AG09319 (cell line): ENCODE results near the gene NRXN2.

Experiments used
- DNase-seq: peaks from one replicate; pipeline ENCODE4 v3.0.0-alpha.2; 2010; ENCODE audit warnings: low read depth; ENCODE audit errors: extremely low read depth
- TF ChIP-seq, protein P1 (sequence below): IDR thresholded peaks from 2 replicates; pipeline ENCODE4 v1.5.1; 2011; ENCODE audit warnings: low read depth, mild to moderate bottlenecking, inconsistent platforms, low read length, moderate library complexity

Gene NRXN2

GRCh38 chr11:64641596-64642417, 81.2 kb downstream of the NRXN2 start:
- TF ChIP-seq, protein P1, sequence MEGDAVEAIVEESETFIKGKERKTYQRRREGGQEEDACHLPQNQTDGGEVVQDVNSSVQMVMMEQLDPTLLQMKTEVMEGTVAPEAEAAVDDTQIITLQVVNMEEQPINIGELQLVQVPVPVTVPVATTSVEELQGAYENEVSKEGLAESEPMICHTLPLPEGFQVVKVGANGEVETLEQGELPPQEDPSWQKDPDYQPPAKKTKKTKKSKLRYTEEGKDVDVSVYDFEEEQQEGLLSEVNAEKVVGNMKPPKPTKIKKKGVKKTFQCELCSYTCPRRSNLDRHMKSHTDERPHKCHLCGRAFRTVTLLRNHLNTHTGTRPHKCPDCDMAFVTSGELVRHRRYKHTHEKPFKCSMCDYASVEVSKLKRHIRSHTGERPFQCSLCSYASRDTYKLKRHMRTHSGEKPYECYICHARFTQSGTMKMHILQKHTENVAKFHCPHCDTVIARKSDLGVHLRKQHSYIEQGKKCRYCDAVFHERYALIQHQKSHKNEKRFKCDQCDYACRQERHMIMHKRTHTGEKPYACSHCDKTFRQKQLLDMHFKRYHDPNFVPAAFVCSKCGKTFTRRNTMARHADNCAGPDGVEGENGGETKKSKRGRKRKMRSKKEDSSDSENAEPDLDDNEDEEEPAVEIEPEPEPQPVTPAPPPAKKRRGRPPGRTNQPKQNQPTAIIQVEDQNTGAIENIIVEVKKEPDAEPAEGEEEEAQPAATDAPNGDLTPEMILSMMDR, result no peak
- no peak for DNase-seq

DNA sequence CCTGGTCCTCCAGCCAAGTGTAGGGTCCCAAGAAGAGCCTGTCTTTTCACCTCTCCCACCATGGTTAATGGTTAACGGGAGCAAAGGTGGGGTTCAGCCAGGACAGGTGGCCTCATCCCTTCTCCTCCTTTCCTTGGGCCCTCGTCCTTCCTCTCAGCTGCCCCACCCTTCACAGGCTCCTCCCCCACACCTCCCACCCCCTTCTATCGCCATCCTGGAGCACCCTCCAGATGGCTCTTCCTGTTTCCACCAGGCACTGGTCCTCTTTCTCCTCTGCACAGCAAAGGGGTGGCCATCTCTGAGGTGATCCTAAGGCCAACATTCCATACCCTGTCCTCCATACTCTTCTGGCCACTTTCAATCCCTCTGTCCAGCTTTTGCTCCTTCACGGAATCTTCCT, 83.1 kb downstream of the NRXN2 start:
- DNase-seq, result no peak
- TF ChIP-seq, protein P1, result no peak

- TF ChIP-seq, protein P1, result no peak
- DNase-seq, result no peak
These were observed 84.2 kb downstream of the NRXN2 start for GRCh38 chr11:64638829-64639228.

DNA sequence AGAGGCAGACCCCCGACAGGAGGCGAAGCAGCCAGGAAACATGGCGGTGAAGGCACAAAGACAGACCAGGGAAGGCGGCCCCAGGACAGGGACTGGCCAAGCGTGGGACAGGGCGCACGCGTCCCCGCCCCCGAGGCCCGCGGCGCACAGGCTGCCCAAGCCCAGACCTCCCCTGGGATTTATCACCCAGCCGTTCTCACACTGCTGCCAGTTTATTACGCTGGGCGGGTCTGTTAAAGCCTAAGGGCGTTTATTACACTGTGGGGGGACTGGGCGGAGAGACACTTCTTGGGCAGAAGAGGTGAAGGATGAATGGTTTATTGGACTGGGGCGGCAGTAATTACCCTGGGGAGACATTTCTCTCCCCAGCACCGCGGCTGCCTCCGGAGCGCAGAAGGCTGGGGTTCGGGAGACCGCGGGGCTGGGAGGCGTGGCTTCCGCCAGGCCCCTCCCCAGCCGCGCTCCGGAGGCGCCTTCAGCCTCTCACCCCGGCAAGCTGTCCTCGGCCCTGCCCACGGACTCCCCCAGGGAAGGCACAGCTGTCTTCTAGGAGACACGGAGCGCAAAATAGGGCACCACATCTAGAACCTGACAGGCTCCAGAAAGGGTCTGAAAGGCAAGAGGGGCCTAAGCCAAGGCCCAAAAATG, 84.9 kb downstream of the NRXN2 start:
- DNase-seq, result no peak
- TF ChIP-seq, protein P1, result no peak

DNA sequence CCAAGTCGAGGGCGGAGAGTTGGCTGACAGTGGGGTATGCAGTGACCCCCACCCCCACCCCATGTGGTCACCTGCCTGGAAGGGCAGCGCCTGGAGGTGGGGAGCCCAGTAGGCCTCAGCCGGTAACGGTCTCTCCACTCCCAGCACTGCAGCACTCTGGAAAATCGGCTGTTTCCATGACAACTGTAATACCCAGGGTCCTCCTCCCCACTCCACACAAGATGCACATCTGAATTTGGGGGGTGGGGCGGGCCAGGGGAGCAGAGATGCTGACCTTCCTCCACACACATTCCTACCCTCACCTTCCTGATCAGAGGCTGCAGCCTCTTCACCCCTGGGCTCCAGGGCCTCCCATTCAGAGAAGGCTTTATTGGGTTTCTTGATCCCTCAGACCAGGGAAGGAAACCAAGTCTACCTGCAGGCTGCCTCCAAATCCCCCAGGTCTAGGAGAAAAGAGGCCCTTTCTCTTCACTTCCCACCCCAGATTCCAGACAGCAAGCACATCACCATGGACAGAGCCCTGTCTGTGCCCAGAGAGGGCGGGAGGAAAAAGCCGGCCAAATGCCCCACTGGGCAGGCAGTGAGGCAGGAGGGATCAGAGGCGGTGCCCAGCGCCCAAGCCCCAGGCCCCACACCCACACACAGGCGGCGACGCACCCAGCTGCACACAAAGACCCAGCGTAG, 85.5 kb downstream of the NRXN2 start:
- TF ChIP-seq, protein P1, result no peak
- no peak for DNase-seq

GRCh38 chr11:64633555-64634159, 89.3 kb downstream of the NRXN2 start:
- no peak for DNase-seq
- TF ChIP-seq, protein P1, result no peak

DNA sequence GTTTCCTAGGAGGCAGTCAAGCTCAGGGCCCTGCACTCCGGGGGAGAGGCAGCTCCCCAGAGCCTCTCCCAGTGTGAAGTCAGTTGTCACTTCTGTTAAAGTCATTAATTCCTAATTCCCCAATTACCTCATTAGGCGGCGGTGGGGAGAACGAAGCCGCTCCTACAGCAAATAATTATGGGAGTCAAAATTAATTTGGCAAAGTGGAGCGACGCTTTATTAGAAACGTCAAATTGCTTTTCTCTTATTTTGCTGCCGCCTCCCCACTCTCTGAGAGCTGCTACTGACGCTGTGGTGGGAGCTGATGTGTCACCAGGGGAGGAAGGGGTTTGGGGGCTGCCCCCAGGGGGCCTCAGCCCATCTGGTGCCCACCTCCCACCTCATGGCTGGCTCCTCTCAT, 90.3 kb downstream of the NRXN2 start:
- TF ChIP-seq, protein P1, result no peak

More for the DNA sequence above, 90.3 kb downstream of the NRXN2 start:
- no peak for DNase-seq
